LNCaP clone FGC (cell line): ENCODE measurements around the gene SLC10A6.

ENCODE experiments used
- DNase-seq: peaks from one replicate; pipeline ENCODE4 v3.0.0-alpha.2; 2011; ENCODE audit warnings: low read depth
- H3K4me3 ChIP-seq: 2 replicates; pipeline ENCODE4 v1.5.1; 2011; ENCODE audit warnings: mild to moderate bottlenecking, low read depth, low read length, control low read depth
- TF ChIP-seq, protein P1 (sequence below): IDR thresholded peaks from 2 replicates; pipeline ENCODE4 v1.5.1; 2012; ENCODE audit warnings: mild to moderate bottlenecking; ENCODE audit not compliant: control insufficient read depth, insufficient read depth; ENCODE audit errors: extremely low read depth

Gene SLC10A6, protein sequence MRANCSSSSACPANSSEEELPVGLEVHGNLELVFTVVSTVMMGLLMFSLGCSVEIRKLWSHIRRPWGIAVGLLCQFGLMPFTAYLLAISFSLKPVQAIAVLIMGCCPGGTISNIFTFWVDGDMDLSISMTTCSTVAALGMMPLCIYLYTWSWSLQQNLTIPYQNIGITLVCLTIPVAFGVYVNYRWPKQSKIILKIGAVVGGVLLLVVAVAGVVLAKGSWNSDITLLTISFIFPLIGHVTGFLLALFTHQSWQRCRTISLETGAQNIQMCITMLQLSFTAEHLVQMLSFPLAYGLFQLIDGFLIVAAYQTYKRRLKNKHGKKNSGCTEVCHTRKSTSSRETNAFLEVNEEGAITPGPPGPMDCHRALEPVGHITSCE

DNA sequence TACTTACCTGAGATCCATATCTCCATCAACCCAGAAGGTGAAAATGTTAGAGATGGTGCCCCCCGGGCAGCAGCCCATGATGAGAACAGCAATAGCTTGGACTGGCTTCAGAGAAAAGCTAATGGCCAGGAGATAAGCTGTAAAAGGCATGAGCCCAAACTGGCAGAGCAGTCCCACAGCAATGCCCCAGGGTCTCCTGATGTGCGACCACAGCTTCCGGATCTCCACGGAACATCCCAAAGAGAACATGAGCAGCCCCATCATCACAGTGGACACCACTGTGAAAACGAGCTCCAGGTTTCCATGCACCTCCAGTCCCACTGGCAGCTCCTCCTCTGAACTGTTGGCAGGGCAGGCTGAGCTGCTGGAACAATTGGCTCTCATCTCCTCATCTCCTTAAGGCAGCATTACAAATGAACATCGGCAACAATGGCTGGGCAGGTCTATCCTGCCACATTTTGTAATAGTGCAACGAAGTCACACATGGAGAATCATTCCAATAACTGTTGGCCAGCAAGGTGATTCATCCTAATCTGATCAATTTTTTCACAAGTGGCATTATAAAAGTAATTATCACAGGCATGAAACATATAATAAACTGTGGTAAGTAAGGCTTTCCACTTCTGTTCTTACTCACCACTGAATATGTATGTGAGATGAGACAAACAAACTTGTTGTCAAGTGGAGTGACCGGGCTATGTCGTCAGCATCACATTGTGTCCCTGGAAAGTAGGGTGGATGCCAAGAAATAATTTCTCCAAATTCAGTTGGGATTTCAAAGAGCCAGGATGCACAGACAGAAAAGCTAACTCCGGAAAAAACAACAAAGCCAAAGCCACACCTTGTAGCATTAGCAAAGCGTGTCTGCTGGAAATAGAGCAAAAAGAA, at the start of gene SLC10A6:
Gene SLC10A6 (minus strand): TSS at position 653 of the 888 bp plus-strand sequence. CDS start 269 bp downstream, at position 384.
- H3K4me3 ChIP-seq = no peak within 1 kb of the TSS
- TF ChIP-seq, protein P1, sequence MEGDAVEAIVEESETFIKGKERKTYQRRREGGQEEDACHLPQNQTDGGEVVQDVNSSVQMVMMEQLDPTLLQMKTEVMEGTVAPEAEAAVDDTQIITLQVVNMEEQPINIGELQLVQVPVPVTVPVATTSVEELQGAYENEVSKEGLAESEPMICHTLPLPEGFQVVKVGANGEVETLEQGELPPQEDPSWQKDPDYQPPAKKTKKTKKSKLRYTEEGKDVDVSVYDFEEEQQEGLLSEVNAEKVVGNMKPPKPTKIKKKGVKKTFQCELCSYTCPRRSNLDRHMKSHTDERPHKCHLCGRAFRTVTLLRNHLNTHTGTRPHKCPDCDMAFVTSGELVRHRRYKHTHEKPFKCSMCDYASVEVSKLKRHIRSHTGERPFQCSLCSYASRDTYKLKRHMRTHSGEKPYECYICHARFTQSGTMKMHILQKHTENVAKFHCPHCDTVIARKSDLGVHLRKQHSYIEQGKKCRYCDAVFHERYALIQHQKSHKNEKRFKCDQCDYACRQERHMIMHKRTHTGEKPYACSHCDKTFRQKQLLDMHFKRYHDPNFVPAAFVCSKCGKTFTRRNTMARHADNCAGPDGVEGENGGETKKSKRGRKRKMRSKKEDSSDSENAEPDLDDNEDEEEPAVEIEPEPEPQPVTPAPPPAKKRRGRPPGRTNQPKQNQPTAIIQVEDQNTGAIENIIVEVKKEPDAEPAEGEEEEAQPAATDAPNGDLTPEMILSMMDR = no peak
- DNase-seq = no peak

DNA sequence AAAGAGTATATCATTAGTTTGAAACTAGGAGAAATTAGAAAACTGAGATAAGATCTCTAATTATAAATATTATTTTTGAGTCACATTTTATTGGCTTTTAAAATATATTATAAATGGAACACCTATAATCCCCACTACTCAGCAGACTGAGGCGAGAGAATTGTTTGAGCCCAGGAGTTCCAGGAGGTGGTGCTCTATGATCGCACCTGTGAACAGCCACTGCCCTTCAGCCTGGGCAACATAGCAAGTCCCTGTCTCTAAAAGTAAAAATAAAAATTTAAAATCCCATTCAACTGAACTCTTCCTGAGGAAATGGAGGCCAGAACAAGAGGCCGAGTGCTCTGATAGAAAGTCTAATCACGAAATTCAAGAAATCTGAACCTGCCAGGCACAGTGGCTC, 49.4 kb upstream of the SLC10A6 start:
- TF ChIP-seq, protein P1 = peak; percentile 45
- no peak for DNase-seq

DNA sequence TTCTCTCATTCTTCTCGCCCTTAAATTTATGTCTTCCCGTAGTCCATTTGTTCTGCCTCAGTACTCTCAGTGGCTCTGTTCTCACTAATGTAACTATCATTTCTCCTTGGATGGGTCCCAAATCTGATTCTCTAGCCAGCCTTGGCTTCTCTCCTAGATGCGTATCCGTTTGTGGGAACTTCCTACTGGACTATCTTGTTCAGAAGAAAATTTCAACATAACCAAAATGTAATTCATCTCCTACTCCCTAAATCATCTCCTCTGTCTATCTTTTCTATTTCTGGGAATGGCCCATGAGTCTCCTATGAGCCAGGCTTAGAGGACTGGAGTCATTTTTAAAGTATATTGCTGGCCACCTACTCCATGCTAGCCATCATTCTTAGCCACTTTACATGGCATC, 47.4 kb upstream of the SLC10A6 start:
- H3K4me3 ChIP-seq = no peak overlapping the region
- TF ChIP-seq, protein P1 = no peak
- DNase-seq = peak; percentile 41

More for the DNA sequence above, 49.4 kb upstream of the SLC10A6 start:
- no peak overlapping the region for H3K4me3 ChIP-seq

DNA sequence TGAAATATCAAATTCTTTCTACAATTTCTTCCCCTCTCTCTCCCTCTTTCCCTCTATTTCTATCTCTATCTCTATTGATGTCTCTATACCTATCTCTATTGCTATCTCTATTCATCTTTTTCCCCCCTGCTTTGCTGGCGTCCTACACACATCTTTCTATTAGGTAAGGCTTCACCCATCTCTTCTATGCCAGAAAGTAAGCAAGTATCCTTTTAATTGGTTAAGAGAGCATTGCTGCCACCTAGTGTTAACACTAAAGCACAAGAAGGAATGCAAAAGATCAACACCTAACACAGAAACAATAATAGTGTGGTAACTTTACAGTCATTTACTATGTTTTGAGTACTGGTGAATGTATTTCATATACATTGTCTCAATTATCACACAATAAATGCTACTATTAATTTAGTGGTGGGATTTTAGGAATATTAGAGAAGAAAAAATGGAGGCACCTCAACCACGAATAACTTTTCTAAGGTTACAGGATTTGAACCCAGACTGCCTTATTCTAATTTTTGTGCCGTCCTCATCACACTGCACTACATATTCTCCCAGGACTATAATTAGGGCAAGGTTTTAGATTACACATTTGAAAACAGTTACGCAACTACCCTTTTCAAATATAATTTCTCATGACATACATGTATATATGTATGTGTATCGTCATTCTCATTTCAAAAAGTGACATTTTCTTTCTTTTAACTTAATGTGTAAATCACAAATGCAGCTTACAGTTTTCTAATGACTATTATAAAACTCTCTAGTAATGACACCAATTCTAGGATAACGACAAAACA, 46.7 kb upstream of the SLC10A6 start:
- DNase-seq = peak; percentile 55
- TF ChIP-seq, protein P1 = peak; percentile 78

DNA sequence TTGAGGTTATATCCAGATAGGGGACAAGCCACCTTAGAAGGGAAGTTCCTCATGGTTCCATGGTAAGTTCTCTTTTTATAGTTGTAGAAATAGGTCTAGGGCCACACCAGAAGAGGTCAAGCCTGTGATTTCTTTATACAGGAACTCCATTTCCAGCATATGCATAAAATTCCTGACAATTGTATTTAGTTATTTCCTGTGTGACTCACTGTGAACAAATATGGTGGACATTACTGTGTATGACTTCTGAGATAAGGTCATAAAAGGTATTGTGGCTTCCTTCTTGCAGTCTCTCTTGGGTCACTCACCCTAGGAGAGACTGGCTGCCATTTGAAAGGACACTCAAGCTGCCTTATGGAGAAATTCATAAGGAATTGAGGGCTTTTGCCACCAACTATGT, 45.3 kb upstream of the SLC10A6 start:
- H3K4me3 ChIP-seq = no peak overlapping the region
- no peak for DNase-seq
- TF ChIP-seq, protein P1 = no peak

More for the DNA sequence above, 46.7 kb upstream of the SLC10A6 start:
- H3K4me3 ChIP-seq = no peak overlapping the region

DNA sequence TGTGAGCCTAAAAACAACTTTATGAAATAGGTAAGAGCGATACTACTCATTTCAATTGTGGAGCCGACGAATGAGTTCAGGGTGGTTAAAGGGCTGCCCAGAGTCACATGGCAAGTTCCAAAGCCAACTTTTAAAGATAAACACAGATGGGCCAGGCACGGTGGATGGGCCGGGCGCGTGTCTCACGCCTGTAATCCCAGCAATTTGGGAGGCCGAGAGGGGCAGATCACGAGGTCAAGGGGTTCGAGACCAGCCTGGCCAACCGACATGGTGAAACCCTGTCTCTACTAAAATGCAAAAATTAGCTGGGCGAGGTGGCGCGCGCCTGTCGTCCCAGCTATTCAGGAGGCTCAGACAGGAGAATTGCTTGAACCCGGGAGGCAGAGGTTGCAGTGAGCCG, 44.0 kb upstream of the SLC10A6 start:
- TF ChIP-seq, protein P1 = no peak
- no peak for DNase-seq
- H3K4me3 ChIP-seq = no peak overlapping the region
